ENCODE data around the gene LSM6. TPM values are rescaled to one million over a fixed set of nuclear protein-coding genes. Genes with fewer than 3 reads are reported as not detected.

Gene LSM6
- total RNA-seq, 2 donors from 2014 or later: 10.4 to 34.3 TPM

DNA sequence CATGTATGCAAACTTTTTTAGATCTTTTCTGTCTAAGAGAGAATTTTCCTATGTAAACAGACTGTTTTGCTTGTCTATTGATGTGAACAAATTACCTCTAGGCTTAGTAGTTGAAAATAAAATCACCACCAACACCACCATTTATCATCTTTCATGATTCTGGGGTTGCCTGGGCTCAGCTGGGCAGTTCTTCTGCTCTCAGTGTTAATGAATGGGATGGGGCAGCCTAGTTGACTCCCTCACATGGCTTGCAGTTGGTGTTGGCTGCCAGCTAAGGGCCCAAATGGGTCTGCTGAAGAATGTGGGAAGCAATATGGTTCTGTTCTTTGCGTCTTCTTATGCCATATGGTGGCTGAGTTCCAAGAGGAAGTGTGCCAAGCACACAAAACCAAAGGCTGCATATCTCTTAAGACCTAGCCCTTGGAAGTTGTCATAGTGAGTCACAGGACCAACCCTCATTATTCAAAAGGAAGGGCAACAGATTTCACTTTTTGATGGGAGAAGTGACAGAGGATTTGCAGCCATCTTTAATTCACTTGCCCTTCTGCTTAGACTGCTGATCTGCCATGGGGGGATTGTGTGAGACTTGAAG, 56.7 kb downstream of the LSM6 start:
- Histone ChIP-seq H3K27ac (no peak overlapping the region), H3K9me3 (peaks cover 0 to 9% (median 0%) of the 10 kb centered on the region in 3 donors), H3K4me1 (no peaks in the 10 kb centered on the region), H3K27me3 (no peaks in the 10 kb centered on the region), H3K4me3 (no peak overlapping the region), H3K36me3 (replicated peaks in 1 of 2; ENCODE audit: insufficient read depth in 1 of 2, low read depth in 2 of 2) (no peaks in the 10 kb centered on the region)
- TF ChIP-seq, protein P1, sequence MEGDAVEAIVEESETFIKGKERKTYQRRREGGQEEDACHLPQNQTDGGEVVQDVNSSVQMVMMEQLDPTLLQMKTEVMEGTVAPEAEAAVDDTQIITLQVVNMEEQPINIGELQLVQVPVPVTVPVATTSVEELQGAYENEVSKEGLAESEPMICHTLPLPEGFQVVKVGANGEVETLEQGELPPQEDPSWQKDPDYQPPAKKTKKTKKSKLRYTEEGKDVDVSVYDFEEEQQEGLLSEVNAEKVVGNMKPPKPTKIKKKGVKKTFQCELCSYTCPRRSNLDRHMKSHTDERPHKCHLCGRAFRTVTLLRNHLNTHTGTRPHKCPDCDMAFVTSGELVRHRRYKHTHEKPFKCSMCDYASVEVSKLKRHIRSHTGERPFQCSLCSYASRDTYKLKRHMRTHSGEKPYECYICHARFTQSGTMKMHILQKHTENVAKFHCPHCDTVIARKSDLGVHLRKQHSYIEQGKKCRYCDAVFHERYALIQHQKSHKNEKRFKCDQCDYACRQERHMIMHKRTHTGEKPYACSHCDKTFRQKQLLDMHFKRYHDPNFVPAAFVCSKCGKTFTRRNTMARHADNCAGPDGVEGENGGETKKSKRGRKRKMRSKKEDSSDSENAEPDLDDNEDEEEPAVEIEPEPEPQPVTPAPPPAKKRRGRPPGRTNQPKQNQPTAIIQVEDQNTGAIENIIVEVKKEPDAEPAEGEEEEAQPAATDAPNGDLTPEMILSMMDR (IDR thresholded peaks at IDR 0.05): no peak
- no peak for TF ChIP-seq POLR2A (IDR thresholded peaks at IDR 0.05)
- ATAC-seq (no peak), DNase-seq (no peak)
- 78 to 81% methylated on average over 1 of the region's 1 CpG for WGBS, 2 donors
- intact Hi-C loops (cut with DNase I): no loop called here

DNA sequence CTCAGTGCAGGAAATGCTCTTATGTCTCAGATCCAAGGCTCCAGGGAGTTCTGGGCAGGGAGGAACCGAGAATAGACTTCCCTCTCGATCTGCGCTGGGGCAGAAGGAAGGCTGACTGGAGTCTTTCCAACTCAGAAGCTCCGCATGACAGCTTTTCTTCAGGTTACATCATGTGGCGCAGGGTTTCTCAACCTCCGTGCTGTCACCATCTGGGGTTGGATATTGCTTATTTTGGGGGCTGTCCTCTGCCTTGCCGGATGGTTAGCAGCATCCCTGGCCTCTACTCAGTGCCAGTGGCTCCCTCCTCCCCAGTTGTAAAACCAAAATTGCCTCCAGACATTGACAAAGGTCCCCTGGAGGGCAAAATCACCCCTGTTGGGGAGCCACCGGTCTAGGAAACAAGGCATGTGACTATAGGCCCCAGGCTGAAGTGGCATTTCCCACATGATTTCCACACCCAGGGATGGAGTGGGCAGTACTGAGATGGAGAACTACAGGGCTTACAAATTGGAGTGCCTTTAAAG, 60.2 kb downstream of the LSM6 start:
- 56 to 85% methylated on average over 4 to 8 of the region's 8 CpGs for WGBS, 2 donors
- H3K4me3 ChIP-seq: no peak overlapping the region
- H3K27me3 ChIP-seq: no peaks in the 10 kb centered on the region
- DNase-seq (peak in 1 of 4 donors; percentile 27), ATAC-seq (no peak)
- H3K4me1 ChIP-seq: no peaks in the 10 kb centered on the region
- H3K27ac ChIP-seq: no peak overlapping the region
- TF ChIP-seq POLR2A (IDR thresholded peaks at IDR 0.05): no peak
- TF ChIP-seq, protein P1 (IDR thresholded peaks at IDR 0.05): no peak
- intact Hi-C loops (cut with DNase I): no loop called here
- no peaks in the 10 kb centered on the region for H3K36me3 ChIP-seq (replicated peaks in 1 of 2; ENCODE audit: insufficient read depth in 1 of 2, low read depth in 2 of 2)
- peaks cover 0 to 9% (median 0%) of the 10 kb centered on the region in 3 donors for H3K9me3 ChIP-seq

DNA sequence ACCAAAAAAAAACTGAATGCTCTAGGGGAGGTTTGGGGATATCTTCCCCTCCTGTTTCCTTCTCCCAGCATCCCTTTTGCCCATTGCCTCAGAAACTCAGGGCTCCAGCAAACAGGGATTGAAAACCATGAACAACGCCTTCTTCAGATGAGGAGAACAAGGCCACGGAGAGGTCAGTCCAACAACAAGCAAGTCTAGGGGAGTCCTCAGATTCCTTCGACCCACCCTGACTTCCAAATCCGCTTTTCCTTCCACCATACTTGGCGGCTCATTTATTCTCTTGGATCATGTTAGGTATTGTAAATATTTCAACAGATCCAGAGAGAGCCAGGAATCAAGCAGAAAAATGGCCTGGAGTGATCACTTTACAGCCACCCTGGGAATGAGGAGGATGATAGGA, 60.7 kb downstream of the LSM6 start:
- no peak overlapping the region for H3K4me3 ChIP-seq
- H3K4me1 ChIP-seq: no peaks in the 10 kb centered on the region
- 59 to 63% methylated on average over 5 of the region's 5 CpGs for WGBS, 2 donors
- intact Hi-C loops (cut with DNase I): no loop called here
- ATAC-seq: no peak
- no peak for TF ChIP-seq POLR2A (IDR thresholded peaks at IDR 0.05)
- no peak for DNase-seq
- no peaks in the 10 kb centered on the region for H3K27me3 ChIP-seq
- no peak overlapping the region for H3K27ac ChIP-seq
- H3K9me3 ChIP-seq: peaks cover 0 to 9% (median 0%) of the 10 kb centered on the region in 3 donors
- H3K36me3 ChIP-seq (replicated peaks in 1 of 2; ENCODE audit: insufficient read depth in 1 of 2, low read depth in 2 of 2): no peaks in the 10 kb centered on the region

DNA sequence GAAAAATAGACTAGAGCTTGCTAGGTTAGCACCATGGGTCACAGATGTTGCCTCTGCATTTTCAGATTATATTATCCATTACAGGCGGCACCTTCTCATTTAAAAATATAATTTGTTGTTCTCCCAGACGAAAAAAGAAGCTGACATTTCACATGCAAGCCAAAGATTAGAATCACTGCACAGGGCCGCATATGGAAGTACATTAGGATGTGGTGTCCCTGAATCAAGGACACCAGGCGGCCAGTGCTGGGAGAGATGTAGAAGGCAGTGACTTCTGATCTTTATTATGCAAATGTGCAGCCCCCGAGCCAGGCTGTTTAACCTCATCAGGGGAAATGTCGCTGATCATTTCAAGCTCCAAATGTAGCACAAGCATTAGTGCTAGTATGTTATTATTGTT, 61.6 kb downstream of the LSM6 start:
- no peak overlapping the region for H3K4me3 ChIP-seq
- peaks cover 0 to 5% (median 0%) of the 10 kb centered on the region in 3 donors for H3K9me3 ChIP-seq
- WGBS, 2 donors: 70 to 71% methylated on average over 6 of the region's 6 CpGs
- H3K27me3 ChIP-seq: no peaks in the 10 kb centered on the region
- H3K36me3 ChIP-seq (replicated peaks in 1 of 2; ENCODE audit: insufficient read depth in 1 of 2, low read depth in 2 of 2): no peaks in the 10 kb centered on the region
- peaks cover 6% of the 10 kb centered on the region for H3K4me1 ChIP-seq
- intact Hi-C loops (cut with DNase I): no loop called here
- ATAC-seq: no peak
- no peak for DNase-seq
- TF ChIP-seq, protein P1 (IDR thresholded peaks at IDR 0.05): no peak
- no peak for TF ChIP-seq POLR2A (IDR thresholded peaks at IDR 0.05)
- H3K27ac ChIP-seq: no peak overlapping the region

DNA sequence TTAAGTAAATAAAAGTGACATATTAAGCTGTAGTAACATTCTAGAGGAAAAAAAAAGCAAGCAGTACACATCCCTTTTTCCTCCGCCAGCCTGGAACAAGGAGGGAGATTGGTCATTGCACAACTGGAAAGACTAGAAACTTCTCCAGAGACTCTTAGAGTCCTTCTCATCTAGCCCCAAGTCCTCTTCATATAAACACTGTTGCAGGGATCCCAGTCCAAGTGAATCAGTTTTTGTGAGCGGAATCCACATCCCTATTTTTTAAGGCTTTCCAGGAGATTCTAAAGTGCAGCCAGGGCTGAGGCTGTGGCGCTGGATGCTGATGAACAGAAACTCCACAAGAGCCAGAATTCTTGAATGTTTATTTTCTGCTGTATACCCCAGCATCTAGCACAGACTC, 62.6 kb downstream of the LSM6 start:
- no peak overlapping the region for H3K4me3 ChIP-seq
- ATAC-seq (no peak), DNase-seq (no peak)
- H3K4me1 ChIP-seq: peaks cover 10% of the 10 kb centered on the region
- H3K36me3 ChIP-seq (replicated peaks in 1 of 2; ENCODE audit: insufficient read depth in 1 of 2, low read depth in 2 of 2): no peaks in the 10 kb centered on the region
- no peak overlapping the region for H3K27ac ChIP-seq
- no peak for TF ChIP-seq POLR2A (IDR thresholded peaks at IDR 0.05)
- TF ChIP-seq, protein P1 (IDR thresholded peaks at IDR 0.05): no peak
- WGBS, 2 donors: 83 to 89% methylated on average over 3 of the region's 3 CpGs
- intact Hi-C loops (cut with DNase I): no loop called here
- H3K27me3 ChIP-seq: no peaks in the 10 kb centered on the region
- H3K9me3 ChIP-seq: no peaks in the 10 kb centered on the region

Other genes with a start within 250 kb of the LSM6 start
- 10 to 100 TPM in 1 of 2 donors, 1 to 10 TPM in 1; 5.4 to 13.8 TPM for gene ZNF827, start 236.9 kb upstream of the LSM6 start, total RNA-seq
- under 1 TPM in 1 of 2 donors, not detected in 1; 0.78 TPM for gene REELD1, start 38.8 kb downstream of the LSM6 start, total RNA-seq